D721Med (cell line): ENCODE data around the gene C19orf33.

ENCODE experiments used
- DNase-seq: peaks from one replicate; pipeline ENCODE4 v3.0.0; 2011; ENCODE audit warnings: low spot score; ENCODE audit not compliant: insufficient read length
- FAIRE-seq: peaks from 2 replicates; lab custom pipeline; 2011; peaks lifted over from hg19 to GRCh38; lab: Jason Lieb, UNC
- CTCF ChIP-seq: IDR thresholded peaks from 2 replicates; pipeline ENCODE4 v1.5.1; 2012; ENCODE audit warnings: mild to moderate bottlenecking, control low read depth; ENCODE audit not compliant: insufficient read depth; ENCODE audit errors: missing control alignments

C19orf33 gene

GRCh38 chr19:38280030-38280921, 23.8 kb upstream of the C19orf33 start:
- DNase-seq (no peak), FAIRE-seq (no peak)
- TF ChIP-seq CTCF = no peak

- DNase-seq (no peak), FAIRE-seq (no peak)
- TF ChIP-seq CTCF = no peak
These were observed 22.1 kb upstream of the C19orf33 start for GRCh38 chr19:38281811-38282566.

- DNase-seq (no peak), FAIRE-seq (no peak)
- TF ChIP-seq CTCF = no peak
These were observed 20.8 kb upstream of the C19orf33 start for GRCh38 chr19:38283271-38283670.

- TF ChIP-seq CTCF = no peak
- FAIRE-seq (no peak), DNase-seq (no peak)
These were observed 19.6 kb upstream of the C19orf33 start for GRCh38 chr19:38284422-38284821.

GRCh38 chr19:38285567-38285966, 18.5 kb upstream of the C19orf33 start:
- FAIRE-seq (no peak), DNase-seq (no peak)
- TF ChIP-seq CTCF = no peak

GRCh38 chr19:38287604-38288003, 16.4 kb upstream of the C19orf33 start:
- no peak for FAIRE-seq
- TF ChIP-seq CTCF = no peak
- DNase-seq = no peak
